T-helper 1 cell treated with Interleukin-12 subunit alpha and Interleukin-12 subunit beta and Interleukin-4 antibody, amounts not matched to agents 30 μg/mL and 1 μg/mL, for 36 hours (primary cell): ENCODE measurements around the gene MFAP1.
A peak's percentile ranks its signal among the peaks of the same experiment; 100 is the strongest.

Source experiments
- H3K27ac Mint-ChIP-seq: one replicate; pipeline ENCODE4 v1.8.0; 2021; ENCODE audit warnings: mild to moderate bottlenecking, mixed read lengths
- H3K27me3 Mint-ChIP-seq: one replicate; pipeline ENCODE4 v1.8.0; 2021; ENCODE audit warnings: low read depth, mixed read lengths
- H3K36me3 Mint-ChIP-seq: one replicate; pipeline ENCODE4 v1.8.0; 2021; ENCODE audit warnings: low read depth, mixed read lengths
- H3K4me1 Mint-ChIP-seq: one replicate; pipeline ENCODE4 v1.8.0; 2021; ENCODE audit warnings: low read depth, mixed read lengths
- H3K4me3 Mint-ChIP-seq: one replicate; pipeline ENCODE4 v1.8.0; 2021; ENCODE audit warnings: mild to moderate bottlenecking, moderate library complexity, mixed read lengths
- H3K9me3 Mint-ChIP-seq: one replicate; pipeline ENCODE4 v1.8.0; 2021; ENCODE audit warnings: mixed read lengths

Gene MFAP1

GRCh38 chr15:43775411-43775965, 49.0 kb downstream of the MFAP1 start:
- Mint-ChIP-seq H3K4me1 (peaks cover 11% of the 10 kb centered on the region), H3K9me3 (no peaks in the 10 kb centered on the region), H3K36me3 (peaks cover 18% of the 10 kb centered on the region), H3K27ac (no peak overlapping the region), H3K27me3 (peaks cover 10% of the 10 kb centered on the region), H3K4me3 (peak overlapping the region; percentile 25)

DNA sequence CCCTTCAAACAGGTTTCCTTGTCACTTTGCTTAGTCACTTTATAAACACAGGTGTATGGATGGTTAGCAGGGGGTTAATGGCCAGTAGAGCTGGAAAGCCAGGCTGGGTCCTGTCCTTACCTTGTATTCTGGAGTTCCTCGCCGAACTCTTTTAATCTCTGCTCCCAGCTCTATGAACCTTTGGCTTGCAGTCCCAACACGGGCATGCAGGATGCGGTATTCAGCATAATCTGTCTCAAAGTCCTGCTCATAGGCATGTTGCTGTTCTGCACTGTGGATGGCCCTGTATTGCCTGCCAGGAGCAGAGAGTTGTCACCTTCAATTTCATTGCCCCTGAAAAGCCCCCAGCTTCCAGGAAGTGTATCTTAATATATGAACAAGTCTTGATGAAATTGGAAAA, 50.4 kb downstream of the MFAP1 start:
- no peaks in the 10 kb centered on the region for H3K9me3 Mint-ChIP-seq
- no peak overlapping the region for H3K27ac Mint-ChIP-seq
- peaks cover 4% of the 10 kb centered on the region for H3K27me3 Mint-ChIP-seq
- H3K4me1 Mint-ChIP-seq, result peaks cover 7% of the 10 kb centered on the region
- H3K4me3 Mint-ChIP-seq, result no peak overlapping the region
- H3K36me3 Mint-ChIP-seq, result peaks cover 28% of the 10 kb centered on the region

- no peak overlapping the region for H3K4me3 Mint-ChIP-seq
- H3K27ac Mint-ChIP-seq, result no peak overlapping the region
- H3K4me1 Mint-ChIP-seq, result peaks cover 3% of the 10 kb centered on the region
- H3K9me3 Mint-ChIP-seq, result no peaks in the 10 kb centered on the region
- H3K36me3 Mint-ChIP-seq, result peaks cover 36% of the 10 kb centered on the region
- H3K27me3 Mint-ChIP-seq, result no peaks in the 10 kb centered on the region
Measured at GRCh38 chr15:43772624-43773023, 51.9 kb downstream of the MFAP1 start.

DNA sequence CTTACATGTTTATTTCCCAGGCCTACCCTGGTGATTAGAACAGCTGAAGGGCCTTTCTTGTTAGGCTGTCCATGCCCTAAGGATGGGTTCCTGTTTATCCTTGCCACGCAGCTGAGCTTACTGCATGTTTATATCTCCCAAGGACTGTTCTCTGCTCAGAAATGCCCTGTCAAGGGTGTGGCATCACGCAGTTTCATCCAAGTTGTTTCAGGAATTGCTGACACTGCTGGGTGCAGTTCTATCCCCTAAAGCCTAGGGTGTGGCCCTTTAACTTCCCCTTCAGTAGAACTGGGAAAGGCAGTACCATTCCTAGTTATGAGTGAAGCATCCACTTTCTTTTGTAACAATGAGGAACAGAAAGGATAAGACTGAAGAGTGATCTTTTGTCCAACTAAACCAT, 52.7 kb downstream of the MFAP1 start:
- H3K4me1 Mint-ChIP-seq, result peaks cover 3% of the 10 kb centered on the region
- H3K36me3 Mint-ChIP-seq, result peaks cover 36% of the 10 kb centered on the region
- no peaks in the 10 kb centered on the region for H3K27me3 Mint-ChIP-seq
- H3K9me3 Mint-ChIP-seq, result no peaks in the 10 kb centered on the region
- H3K27ac Mint-ChIP-seq, result no peak overlapping the region
- no peak overlapping the region for H3K4me3 Mint-ChIP-seq

DNA sequence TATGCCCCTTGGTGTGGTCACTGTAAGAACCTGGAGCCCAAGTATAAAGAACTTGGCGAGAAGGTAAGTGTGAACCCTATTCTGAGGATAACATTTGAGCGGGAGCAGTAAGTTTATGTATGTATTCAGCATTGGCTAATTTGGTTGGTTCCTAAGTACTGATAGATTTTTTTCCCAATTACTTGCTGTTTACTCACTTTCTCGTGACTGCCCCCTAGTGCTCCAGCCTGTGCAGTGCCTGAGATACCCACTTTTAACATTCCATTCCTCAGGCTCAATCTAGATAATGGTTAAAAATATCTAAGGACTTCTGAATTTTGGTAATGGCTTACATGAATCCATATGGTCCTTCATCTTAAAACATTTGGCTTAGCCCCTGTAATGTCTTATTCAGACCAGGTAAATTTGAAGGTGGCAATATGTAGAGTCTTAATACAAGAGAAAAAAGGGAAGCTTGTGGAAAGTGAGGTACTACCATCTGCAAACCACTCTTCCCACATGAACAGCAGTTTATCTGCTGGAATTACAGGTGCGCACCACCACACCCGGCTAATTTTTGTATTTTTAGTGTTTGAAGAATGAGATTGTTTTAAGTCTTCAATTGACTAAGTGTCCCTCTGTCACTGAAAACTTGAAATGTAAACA, 54.8 kb downstream of the MFAP1 start:
- H3K4me1 Mint-ChIP-seq, result peaks cover 3% of the 10 kb centered on the region
- H3K27me3 Mint-ChIP-seq, result no peaks in the 10 kb centered on the region
- H3K27ac Mint-ChIP-seq, result no peak overlapping the region
- peaks cover 43% of the 10 kb centered on the region for H3K36me3 Mint-ChIP-seq
- no peaks in the 10 kb centered on the region for H3K9me3 Mint-ChIP-seq
- H3K4me3 Mint-ChIP-seq, result no peak overlapping the region

- Mint-ChIP-seq H3K4me1 (peaks cover 6% of the 10 kb centered on the region), H3K4me3 (no peak overlapping the region), H3K9me3 (no peaks in the 10 kb centered on the region), H3K27ac (no peak overlapping the region), H3K27me3 (no peaks in the 10 kb centered on the region), H3K36me3 (peaks cover 46% of the 10 kb centered on the region)
Measured at GRCh38 chr15:43763819-43764446, 60.6 kb downstream of the MFAP1 start.

- peaks cover 39% of the 10 kb centered on the region for H3K36me3 Mint-ChIP-seq
- H3K27me3 Mint-ChIP-seq, result no peaks in the 10 kb centered on the region
- no peak overlapping the region for H3K4me3 Mint-ChIP-seq
- H3K9me3 Mint-ChIP-seq, result no peaks in the 10 kb centered on the region
- H3K4me1 Mint-ChIP-seq, result peaks cover 6% of the 10 kb centered on the region
- no peak overlapping the region for H3K27ac Mint-ChIP-seq
Measured at GRCh38 chr15:43762824-43763223, 61.7 kb downstream of the MFAP1 start.
